Kidney capillary endothelial cell (primary cell): ENCODE measurements around the gene ZMYND11.
A peak's percentile ranks its signal among the peaks of the same experiment; 100 is the strongest.

Source experiments
- DNase-seq: peaks from one replicate; pipeline ENCODE4 v3.0.0-alpha.2; 2018; ENCODE audit warnings: low spot score

Gene ZMYND11

DNA sequence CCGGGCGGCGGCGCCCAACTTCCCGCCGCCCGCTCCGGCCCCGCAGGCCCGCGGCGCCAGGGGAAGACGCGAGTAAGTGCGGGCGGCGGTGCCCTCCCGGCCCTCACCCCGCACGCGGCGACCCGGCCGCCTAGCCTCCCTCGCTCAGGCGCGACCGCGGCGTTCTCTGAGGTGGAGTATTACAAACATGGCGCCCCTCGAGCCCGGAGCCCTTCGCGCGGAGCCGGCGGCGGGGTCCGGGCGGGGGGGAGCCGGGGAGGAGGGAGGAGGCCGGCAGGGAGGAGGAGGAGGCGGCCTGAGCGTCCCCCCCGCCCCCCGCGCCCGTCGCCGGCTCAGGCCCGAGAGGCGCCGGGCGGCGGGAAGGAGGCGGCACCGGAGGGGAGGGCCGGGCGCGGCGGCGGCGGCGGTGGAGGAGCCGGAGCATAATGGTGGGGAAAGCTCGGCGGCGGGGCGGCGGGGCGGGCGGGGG is at the start of gene ZMYND11:
Gene ZMYND11 (plus strand): TSS at position 324 of the 469 bp plus-strand sequence. CDS start 44,558 bp downstream, outside the sequence.
- peak; percentile 25 for DNase-seq

- DNase-seq, result no peak
Measured at GRCh38 chr10:86031-86430, 49.2 kb upstream of the ZMYND11 start.

- DNase-seq, result no peak
Measured at GRCh38 chr10:87177-88080, 47.8 kb upstream of the ZMYND11 start.

DNA sequence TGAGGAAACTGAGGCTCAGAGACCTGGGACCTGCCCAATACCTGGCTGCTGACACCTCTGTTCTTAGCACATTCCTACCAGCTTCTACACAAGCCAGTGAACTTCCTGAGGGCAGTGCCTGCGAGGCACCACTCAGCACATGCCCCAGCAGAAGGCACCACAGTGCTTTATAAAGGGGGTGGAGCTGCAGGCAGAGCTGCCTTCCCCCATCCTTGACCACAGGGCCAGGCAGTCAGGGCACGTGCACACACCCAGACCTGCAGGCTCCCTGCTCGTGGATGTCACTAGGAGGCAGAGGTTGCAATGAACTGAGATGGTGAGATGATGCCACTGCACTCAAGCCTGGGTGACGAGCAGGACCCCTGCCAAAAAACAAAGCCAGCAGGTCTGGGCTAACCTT is 47.0 kb upstream of the ZMYND11 start:
- DNase-seq, result no peak

GRCh38 chr10:89248-89647 is 46.0 kb upstream of the ZMYND11 start:
- DNase-seq, result no peak

GRCh38 chr10:90161-90560 is 45.1 kb upstream of the ZMYND11 start:
- no peak for DNase-seq

GRCh38 chr10:91313-91712 is 43.9 kb upstream of the ZMYND11 start:
- no peak for DNase-seq

DNA sequence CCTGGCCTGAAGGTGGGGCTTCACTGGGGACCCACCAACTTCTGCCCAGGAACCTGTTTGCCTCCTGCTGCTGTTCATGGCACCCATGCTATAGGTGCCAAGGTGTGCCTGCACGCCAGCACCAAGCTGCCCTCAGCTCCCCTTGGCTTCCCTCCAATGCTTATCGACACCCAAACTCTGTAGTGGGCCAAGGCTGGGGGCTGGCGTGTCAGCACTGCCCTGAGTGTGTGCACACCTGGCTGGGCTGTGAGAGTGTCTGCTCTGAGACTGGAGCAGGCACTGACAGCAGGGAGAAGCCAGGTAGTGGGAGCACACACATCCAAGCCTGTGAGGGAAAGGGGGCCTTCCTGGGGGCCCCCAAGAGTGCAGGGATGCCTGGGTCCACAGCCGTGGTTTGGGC is 43.1 kb upstream of the ZMYND11 start:
- no peak for DNase-seq

- DNase-seq, result no peak
Measured at GRCh38 chr10:92846-93245, 42.4 kb upstream of the ZMYND11 start.

DNA sequence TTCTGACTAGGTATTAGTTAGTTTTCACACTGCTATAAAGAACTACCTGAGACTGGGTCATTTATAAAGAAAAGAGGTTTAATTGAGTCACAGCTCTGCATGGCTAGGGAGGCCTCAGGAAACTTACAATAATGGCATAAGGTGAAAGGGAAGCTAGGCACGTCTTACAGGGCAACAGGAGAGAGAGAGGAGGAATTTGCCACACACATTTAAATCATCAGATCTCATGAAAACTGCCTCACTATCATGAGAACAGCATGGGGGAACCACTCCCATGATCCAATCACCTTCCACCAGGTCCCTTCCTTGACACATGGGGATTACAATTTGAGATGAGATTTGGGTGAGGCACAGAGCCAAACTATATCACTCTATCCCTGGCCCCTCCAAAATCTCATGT is 40.6 kb upstream of the ZMYND11 start:
- no peak for DNase-seq

DNA sequence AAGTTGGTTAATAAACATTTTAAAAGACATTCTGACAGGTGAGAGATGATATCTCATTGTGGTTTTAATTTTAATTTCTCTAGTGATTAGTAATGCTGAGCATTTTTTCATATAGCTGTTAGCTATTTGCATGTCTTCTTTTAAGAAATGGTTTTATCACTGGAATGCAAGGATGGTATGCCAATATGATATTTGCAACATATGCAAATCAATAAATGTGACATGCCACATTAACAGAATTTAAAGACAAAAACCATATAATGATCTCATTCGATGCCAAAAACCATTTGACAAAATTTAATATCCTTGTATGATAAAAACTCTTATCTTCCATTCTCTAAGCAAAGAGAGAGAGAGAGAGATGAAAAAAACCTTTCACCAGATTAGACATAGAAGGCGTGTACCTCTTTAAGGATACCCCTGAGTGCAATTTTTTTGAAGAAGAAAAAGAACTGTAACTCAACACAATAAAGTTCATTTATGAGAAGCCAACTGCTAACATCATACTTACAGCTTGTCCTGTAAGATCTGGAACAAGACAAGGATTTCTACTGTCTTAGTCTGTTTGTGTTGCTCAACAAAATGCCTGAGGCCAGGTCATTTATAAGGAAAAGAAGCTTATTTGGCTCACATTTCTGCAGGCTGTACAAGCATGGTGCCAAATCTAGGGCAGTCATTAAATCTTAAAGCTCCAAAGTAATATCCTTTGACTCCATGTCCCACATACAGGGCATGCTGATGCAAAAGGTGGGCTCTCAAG is 39.7 kb upstream of the ZMYND11 start:
- DNase-seq, result no peak

DNA sequence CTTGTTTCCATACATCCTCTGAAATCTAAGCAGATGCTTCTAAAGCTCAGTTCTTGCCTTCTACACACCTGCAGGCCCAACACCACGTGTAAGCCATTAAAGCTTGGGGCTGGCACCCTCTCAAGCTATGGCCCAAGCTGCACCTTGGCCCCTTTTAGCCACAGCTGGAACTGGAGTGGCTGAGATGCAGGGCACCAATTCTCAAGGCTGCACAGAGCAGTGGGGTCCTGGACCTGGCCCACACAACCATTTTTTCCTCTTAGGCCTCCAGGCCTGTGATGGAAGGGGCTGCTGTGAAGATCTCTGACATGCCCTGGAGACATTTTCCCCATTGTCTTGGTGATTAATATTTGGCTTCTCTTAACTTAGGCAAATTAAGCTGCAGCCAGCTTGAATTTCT is 38.8 kb upstream of the ZMYND11 start:
- no peak for DNase-seq

GRCh38 chr10:104416-104815 is 30.8 kb upstream of the ZMYND11 start:
- DNase-seq, result no peak

DNA sequence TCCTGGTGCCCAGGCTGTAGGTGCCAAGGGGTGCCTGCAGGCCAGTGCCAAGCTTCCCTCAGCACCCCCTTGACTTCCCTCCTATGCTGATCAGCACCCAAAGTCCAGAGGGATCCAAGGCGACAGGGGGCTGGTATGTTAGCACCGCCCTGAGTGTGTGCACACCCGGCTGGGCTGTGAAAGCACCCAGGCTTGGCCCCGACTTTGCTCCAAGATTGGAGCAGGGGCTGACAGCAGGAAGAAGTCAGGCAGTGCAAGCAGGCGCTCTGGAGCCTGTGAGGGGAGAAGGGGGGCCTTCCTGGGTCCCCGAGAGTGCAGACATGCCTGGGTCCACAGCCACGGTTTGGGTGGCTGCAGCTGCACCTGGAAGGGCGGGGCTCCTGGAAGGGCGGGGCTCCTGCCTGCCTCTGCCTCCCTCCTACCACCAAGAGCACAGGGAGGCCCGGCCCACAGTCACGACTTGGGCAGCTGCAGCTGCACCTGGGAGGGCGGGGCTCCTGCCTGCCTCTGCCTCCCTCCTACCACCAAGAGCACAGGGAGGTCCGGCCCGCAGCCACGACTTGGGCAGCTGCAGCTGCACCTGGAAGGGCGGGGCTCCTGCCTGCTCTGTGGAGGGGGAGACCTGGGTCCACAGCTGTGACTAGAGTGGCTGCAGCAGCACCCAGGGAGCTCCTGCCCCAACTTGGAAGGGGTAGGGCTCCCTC is 30.2 kb upstream of the ZMYND11 start:
- DNase-seq, result no peak

GRCh38 chr10:105806-106205 is 29.4 kb upstream of the ZMYND11 start:
- DNase-seq, result no peak

DNA sequence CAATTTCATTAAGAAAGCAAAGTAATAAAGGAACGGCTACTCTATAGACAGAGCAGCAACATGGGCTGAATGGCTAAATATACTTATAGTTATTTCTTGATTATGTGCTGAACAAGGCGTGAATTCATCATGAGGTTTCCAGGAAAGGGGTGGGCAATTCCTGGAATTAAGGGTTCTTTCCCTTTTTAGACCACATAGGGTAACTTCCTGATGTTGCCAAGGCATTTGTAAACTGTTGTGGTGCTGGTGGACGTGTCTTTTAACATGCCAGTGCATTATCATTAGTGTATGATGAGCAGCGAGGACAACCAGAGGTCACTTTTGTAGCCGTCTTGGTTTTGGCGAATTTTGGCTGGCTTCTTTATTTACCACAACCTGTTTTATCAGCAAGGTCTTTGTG is 28.5 kb upstream of the ZMYND11 start:
- no peak for DNase-seq

- no peak for DNase-seq
Measured at GRCh38 chr10:112246-112645, 23.0 kb upstream of the ZMYND11 start.

GRCh38 chr10:124874-125273 is 10.4 kb upstream of the ZMYND11 start:
- no peak for DNase-seq

DNA sequence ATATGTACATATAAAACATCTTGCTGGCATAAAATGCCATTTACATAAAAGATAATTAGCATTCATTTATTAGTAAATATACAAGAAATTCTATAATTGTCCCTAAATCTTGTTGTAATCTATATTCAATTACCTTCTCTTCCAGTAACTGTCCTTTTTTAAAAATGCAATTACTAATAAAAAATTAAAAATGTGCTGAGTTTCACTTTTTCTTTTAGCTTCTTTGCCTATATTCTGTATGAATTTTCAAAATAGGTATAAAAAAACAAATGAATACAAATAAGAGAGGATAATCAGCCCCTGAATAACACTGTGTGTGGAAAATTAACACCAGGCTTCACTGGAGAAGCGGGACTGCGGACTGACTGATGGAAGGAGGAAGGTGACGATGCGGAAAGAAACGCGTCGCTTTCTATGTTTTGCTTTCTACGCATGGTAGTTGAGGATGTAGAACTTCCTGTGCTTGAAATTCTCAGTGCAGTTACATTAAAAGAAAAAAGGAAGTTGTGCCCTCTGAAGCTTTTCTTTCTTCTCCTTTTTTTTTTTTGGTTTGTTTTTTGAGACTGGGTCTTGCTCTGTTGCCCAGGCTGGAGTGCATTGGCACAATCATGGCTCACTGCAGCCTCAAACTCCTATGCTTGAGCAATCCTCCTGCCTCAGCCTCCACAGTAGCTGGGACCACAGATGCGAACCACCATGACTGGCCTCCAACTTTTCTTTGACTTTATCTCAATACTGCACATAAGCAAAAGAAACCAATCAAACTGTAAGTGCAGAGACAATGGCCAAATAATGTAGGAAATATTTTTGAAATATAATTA is 7.4 kb upstream of the ZMYND11 start:
- DNase-seq, result peak; percentile 61

- no peak for DNase-seq
Measured at GRCh38 chr10:129810-130209, 5.4 kb upstream of the ZMYND11 start.
